H1 (cell line): Measurements from ENCODE around the gene SH2D2A. TPM values are rescaled to one million over a fixed set of nuclear protein-coding genes. Genes with fewer than 3 reads are reported as not detected.

Experiments
- CHD2 ChIP-seq: IDR thresholded peaks from 2 replicates; pipeline ENCODE4 v1.6.1; 2012; ENCODE audit warnings: low read length, improper control_type of control experiment
- FOSL1 ChIP-seq: IDR thresholded peaks from 2 replicates; pipeline ENCODE4 v1.6.1; 2011; ENCODE audit warnings: mild to moderate bottlenecking, low read depth, low read length, moderate library complexity; ENCODE audit not compliant: insufficient read depth
- GABPA ChIP-seq: IDR thresholded peaks from 2 replicates; pipeline ENCODE4 v1.6.1; 2011; ENCODE audit warnings: mild to moderate bottlenecking, low read length, moderate library complexity, borderline replicate concordance; ENCODE audit not compliant: insufficient read depth
- PHF8 ChIP-seq: fragments of 200-600 bp; sonication (generic); conservative IDR thresholded peaks from 2 replicates; pipeline ENCODE4 v1.7.1; 2012; ENCODE audit warnings: low read depth, mild to moderate bottlenecking, inconsistent platforms, low read length, moderate library complexity
- POU5F1 ChIP-seq: IDR thresholded peaks from 2 replicates; pipeline ENCODE4 v1.6.1; 2011; ENCODE audit warnings: low read depth, mild to moderate bottlenecking, low read length, moderate library complexity
- RAD21 ChIP-seq, 2 experiments: IDR thresholded peaks in 1 of 2; conservative IDR thresholded peaks in 1 of 2; 2 replicates each; pipeline ENCODE4 v1.6.1; 2011; ENCODE audit warnings: low read depth in 2 of 2, low read length in 2 of 2, improper control_type of control experiment in 1 of 2, inconsistent platforms in 1 of 2, mild to moderate bottlenecking in 1 of 2, moderate library complexity in 1 of 2
- RBBP5 ChIP-seq: IDR thresholded peaks from 2 replicates; pipeline ENCODE4 v1.7.1; 2012; ENCODE audit warnings: low read depth, mild to moderate bottlenecking, inconsistent platforms, low read length, moderate library complexity, borderline replicate concordance
- SIN3A ChIP-seq, 2 experiments: IDR thresholded peaks in 1 of 2; conservative IDR thresholded peaks in 1 of 2; 2 replicates each; pipeline ENCODE4 v1.6.1; 2011 to 2012; ENCODE audit warnings: low read length in 2 of 2, improper control_type of control experiment in 1 of 2, low read depth in 1 of 2, mild to moderate bottlenecking in 1 of 2
- TBP ChIP-seq: IDR thresholded peaks from 2 replicates; pipeline ENCODE4 v1.6.1; 2011; ENCODE audit warnings: low read depth, low read length, improper control_type of control experiment
- polyA plus RNA-seq, 7 experiments: library from polyadenylated mRNA; depleted of rRNA in 3 of 7; stranded (reverse) in 5 of 7; unstranded in 2 of 7; fragments of >200 nt in 5 of 7; fragments of 200-250 nt in 2 of 7; gene quantifications; 1 replicate in 5 of 7; 2 replicates in 1 of 7; 4 replicates in 1 of 7; pipeline versions ENCODE4 v1.2.1 to v1.2.3, GENCODE V29; 2011 to 2013; ENCODE audit warnings: missing spikeins in 2 of 7, mixed read lengths in 2 of 7
- total RNA-seq: library from RNA; stranded (reverse); fragmentation: NEBNext Ultra II Directional; extraction: Animal tissue kit (Norgen Biotek cat#: 25700); gene quantifications from 2 replicates; pipeline ENCODE4 v1.2.1, GENCODE V29; 2021
- TF ChIP-seq, protein P1 (sequence below): fragments of 300-600 bp; sonication (generic); IDR thresholded peaks from 2 replicates; pipeline ENCODE4 v1.7.1; 2012; ENCODE audit warnings: low read length, moderate library complexity, mild to moderate bottlenecking, inconsistent platforms; ENCODE audit not compliant: insufficient replicate concordance

The SH2D2A gene
- total and polyA plus RNA-seq, 2 of the 8 experiments (the other 6 are each of a cell fraction or from before 2014, with no cell fraction given): 3.3 to 7.9 TPM

DNA sequence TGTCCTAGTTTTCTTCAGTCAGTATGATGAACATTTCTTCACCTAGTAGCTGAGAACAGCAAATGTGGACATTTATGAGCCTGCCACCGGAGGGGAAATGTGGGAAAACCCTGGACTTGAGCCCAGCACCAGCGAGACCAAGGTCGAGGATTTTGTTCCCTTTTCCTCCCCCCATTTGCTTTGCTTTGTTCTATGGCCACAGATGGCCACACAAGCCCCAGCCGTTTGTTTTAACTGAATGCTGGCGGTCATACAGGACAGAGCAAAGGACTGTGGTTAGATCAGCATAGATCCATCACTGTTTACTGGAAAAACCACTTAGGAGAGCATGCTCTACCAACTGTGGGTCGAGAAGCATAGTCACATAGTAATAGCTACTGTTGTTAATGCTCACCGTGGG lies 20.9 kb downstream of the SH2D2A start (continued):
- TF ChIP-seq, protein P1, sequence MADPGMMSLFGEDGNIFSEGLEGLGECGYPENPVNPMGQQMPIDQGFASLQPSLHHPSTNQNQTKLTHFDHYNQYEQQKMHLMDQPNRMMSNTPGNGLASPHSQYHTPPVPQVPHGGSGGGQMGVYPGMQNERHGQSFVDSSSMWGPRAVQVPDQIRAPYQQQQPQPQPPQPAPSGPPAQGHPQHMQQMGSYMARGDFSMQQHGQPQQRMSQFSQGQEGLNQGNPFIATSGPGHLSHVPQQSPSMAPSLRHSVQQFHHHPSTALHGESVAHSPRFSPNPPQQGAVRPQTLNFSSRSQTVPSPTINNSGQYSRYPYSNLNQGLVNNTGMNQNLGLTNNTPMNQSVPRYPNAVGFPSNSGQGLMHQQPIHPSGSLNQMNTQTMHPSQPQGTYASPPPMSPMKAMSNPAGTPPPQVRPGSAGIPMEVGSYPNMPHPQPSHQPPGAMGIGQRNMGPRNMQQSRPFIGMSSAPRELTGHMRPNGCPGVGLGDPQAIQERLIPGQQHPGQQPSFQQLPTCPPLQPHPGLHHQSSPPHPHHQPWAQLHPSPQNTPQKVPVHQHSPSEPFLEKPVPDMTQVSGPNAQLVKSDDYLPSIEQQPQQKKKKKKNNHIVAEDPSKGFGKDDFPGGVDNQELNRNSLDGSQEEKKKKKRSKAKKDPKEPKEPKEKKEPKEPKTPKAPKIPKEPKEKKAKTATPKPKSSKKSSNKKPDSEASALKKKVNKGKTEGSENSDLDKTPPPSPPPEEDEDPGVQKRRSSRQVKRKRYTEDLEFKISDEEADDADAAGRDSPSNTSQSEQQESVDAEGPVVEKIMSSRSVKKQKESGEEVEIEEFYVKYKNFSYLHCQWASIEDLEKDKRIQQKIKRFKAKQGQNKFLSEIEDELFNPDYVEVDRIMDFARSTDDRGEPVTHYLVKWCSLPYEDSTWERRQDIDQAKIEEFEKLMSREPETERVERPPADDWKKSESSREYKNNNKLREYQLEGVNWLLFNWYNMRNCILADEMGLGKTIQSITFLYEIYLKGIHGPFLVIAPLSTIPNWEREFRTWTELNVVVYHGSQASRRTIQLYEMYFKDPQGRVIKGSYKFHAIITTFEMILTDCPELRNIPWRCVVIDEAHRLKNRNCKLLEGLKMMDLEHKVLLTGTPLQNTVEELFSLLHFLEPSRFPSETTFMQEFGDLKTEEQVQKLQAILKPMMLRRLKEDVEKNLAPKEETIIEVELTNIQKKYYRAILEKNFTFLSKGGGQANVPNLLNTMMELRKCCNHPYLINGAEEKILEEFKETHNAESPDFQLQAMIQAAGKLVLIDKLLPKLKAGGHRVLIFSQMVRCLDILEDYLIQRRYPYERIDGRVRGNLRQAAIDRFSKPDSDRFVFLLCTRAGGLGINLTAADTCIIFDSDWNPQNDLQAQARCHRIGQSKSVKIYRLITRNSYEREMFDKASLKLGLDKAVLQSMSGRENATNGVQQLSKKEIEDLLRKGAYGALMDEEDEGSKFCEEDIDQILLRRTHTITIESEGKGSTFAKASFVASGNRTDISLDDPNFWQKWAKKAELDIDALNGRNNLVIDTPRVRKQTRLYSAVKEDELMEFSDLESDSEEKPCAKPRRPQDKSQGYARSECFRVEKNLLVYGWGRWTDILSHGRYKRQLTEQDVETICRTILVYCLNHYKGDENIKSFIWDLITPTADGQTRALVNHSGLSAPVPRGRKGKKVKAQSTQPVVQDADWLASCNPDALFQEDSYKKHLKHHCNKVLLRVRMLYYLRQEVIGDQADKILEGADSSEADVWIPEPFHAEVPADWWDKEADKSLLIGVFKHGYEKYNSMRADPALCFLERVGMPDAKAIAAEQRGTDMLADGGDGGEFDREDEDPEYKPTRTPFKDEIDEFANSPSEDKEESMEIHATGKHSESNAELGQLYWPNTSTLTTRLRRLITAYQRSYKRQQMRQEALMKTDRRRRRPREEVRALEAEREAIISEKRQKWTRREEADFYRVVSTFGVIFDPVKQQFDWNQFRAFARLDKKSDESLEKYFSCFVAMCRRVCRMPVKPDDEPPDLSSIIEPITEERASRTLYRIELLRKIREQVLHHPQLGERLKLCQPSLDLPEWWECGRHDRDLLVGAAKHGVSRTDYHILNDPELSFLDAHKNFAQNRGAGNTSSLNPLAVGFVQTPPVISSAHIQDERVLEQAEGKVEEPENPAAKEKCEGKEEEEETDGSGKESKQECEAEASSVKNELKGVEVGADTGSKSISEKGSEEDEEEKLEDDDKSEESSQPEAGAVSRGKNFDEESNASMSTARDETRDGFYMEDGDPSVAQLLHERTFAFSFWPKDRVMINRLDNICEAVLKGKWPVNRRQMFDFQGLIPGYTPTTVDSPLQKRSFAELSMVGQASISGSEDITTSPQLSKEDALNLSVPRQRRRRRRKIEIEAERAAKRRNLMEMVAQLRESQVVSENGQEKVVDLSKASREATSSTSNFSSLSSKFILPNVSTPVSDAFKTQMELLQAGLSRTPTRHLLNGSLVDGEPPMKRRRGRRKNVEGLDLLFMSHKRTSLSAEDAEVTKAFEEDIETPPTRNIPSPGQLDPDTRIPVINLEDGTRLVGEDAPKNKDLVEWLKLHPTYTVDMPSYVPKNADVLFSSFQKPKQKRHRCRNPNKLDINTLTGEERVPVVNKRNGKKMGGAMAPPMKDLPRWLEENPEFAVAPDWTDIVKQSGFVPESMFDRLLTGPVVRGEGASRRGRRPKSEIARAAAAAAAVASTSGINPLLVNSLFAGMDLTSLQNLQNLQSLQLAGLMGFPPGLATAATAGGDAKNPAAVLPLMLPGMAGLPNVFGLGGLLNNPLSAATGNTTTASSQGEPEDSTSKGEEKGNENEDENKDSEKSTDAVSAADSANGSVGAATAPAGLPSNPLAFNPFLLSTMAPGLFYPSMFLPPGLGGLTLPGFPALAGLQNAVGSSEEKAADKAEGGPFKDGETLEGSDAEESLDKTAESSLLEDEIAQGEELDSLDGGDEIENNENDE: no peak
- TF ChIP-seq RBBP5 (no peak), CHD2 (no peak), GABPA (no peak), RAD21 (IDR thresholded peaks at IDR 0.05 in 1 of 2, conservative IDR thresholded peaks at IDR 0.05 in 1 of 2; ENCODE audit: low read depth in 2 of 2, low read length in 2 of 2) (no peak), POU5F1 (no peak), FOSL1 (no peak), TBP (no peak), PHF8 (no peak), SIN3A (conservative IDR thresholded peaks at IDR 0.05 in 1 of 2, IDR thresholded peaks at IDR 0.05 in 1 of 2; ENCODE audit: low read depth in 1 of 2, low read length in 2 of 2) (no peak)
